ENCODE results near the gene SPACA7.

GRCh38 chr13:112356190-112356589, 20.0 kb upstream of the SPACA7 start:
- TF ChIP-seq POLR2A (IDR thresholded peaks at IDR 0.05) = no peak
- TF ChIP-seq, protein P1, sequence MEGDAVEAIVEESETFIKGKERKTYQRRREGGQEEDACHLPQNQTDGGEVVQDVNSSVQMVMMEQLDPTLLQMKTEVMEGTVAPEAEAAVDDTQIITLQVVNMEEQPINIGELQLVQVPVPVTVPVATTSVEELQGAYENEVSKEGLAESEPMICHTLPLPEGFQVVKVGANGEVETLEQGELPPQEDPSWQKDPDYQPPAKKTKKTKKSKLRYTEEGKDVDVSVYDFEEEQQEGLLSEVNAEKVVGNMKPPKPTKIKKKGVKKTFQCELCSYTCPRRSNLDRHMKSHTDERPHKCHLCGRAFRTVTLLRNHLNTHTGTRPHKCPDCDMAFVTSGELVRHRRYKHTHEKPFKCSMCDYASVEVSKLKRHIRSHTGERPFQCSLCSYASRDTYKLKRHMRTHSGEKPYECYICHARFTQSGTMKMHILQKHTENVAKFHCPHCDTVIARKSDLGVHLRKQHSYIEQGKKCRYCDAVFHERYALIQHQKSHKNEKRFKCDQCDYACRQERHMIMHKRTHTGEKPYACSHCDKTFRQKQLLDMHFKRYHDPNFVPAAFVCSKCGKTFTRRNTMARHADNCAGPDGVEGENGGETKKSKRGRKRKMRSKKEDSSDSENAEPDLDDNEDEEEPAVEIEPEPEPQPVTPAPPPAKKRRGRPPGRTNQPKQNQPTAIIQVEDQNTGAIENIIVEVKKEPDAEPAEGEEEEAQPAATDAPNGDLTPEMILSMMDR (IDR thresholded peaks at IDR 0.05) = no peak

All from adrenal gland (tissue), 5 donors.